Glutamatergic neuron (in vitro differentiated cells): ENCODE results near the gene PAGE1. TPM values are rescaled to one million over a fixed set of nuclear protein-coding genes. Genes with fewer than 3 reads are reported as not detected.

Source experiments
- DNase-seq: peaks from one replicate; pipeline ENCODE4 v3.0.0; 2022
- H3K27ac Mint-ChIP-seq: one replicate; pipeline ENCODE4 v1.8.0; 2020; ENCODE audit warnings: mild to moderate bottlenecking, mixed read lengths, inconsistent platforms; ENCODE audit not compliant: unreplicated experiment
- H3K27me3 Mint-ChIP-seq: one replicate; pipeline ENCODE4 v1.8.0; 2020; ENCODE audit warnings: mild to moderate bottlenecking, moderate library complexity, mixed read lengths, inconsistent platforms; ENCODE audit not compliant: unreplicated experiment
- H3K36me3 Mint-ChIP-seq: one replicate; pipeline ENCODE4 v1.8.0; 2020; ENCODE audit warnings: mild to moderate bottlenecking, mixed read lengths, inconsistent platforms; ENCODE audit not compliant: unreplicated experiment
- H3K4me1 Mint-ChIP-seq: one replicate; pipeline ENCODE4 v1.8.0; 2020; ENCODE audit warnings: mild to moderate bottlenecking, low read depth, mixed read lengths, inconsistent platforms; ENCODE audit not compliant: unreplicated experiment
- H3K4me3 Mint-ChIP-seq: one replicate; pipeline ENCODE4 v1.8.0; 2020; ENCODE audit warnings: mild to moderate bottlenecking, mixed read lengths, inconsistent platforms; ENCODE audit not compliant: unreplicated experiment
- H3K9me3 Mint-ChIP-seq: one replicate; pipeline ENCODE4 v1.8.0; 2020; ENCODE audit warnings: mild to moderate bottlenecking, moderate library complexity, mixed read lengths, inconsistent platforms; ENCODE audit not compliant: unreplicated experiment
- CTCF ChIP-seq: fragments of 200-600 bp; sonication (generic); IDR thresholded peaks from one replicate; pipeline ENCODE4 v1.5.0; 2021; ENCODE audit not compliant: partially characterized antibody, unreplicated experiment
- total RNA-seq: library from RNA; stranded (reverse); fragmentation: NEBNext Ultra II Directional; extraction: Animal tissue kit (Norgen Biotek cat#: 25700); gene quantifications from one replicate; pipeline ENCODE4 v1.2.1, GENCODE V29; 2021; ENCODE audit not compliant: unreplicated experiment

PAGE1 gene
- total RNA-seq, 1 donor from 2014 or later: not detected

GRCh38 chrX:49701933-49702332 is 6.1 kb upstream of the PAGE1 start:
- H3K9me3 Mint-ChIP-seq: no peaks in the 10 kb centered on the region
- H3K27me3 Mint-ChIP-seq: no peaks in the 10 kb centered on the region
- DNase-seq: no peak
- no peaks in the 10 kb centered on the region for H3K36me3 Mint-ChIP-seq
- no peak for TF ChIP-seq CTCF
- no peak overlapping the region for H3K27ac Mint-ChIP-seq
- H3K4me3 Mint-ChIP-seq: no peak overlapping the region
- peaks cover 7% of the 10 kb centered on the region for H3K4me1 Mint-ChIP-seq

GRCh38 chrX:49701323-49701722 is 5.5 kb upstream of the PAGE1 start:
- no peak for TF ChIP-seq CTCF
- Mint-ChIP-seq H3K27ac (no peak overlapping the region), H3K9me3 (no peaks in the 10 kb centered on the region), H3K4me1 (peaks cover 7% of the 10 kb centered on the region), H3K4me3 (no peak overlapping the region), H3K36me3 (no peaks in the 10 kb centered on the region), H3K27me3 (no peaks in the 10 kb centered on the region)
- DNase-seq: no peak

- DNase-seq: no peak
- no peak overlapping the region for H3K27ac Mint-ChIP-seq
- TF ChIP-seq CTCF: no peak
Observed at GRCh38 chrX:49675075-49675719, 20.6 kb downstream of the PAGE1 start.

GRCh38 chrX:49673394-49673793 is 22.4 kb downstream of the PAGE1 start:
- TF ChIP-seq CTCF: no peak
- Mint-ChIP-seq H3K4me3 (no peak overlapping the region), H3K27ac (no peak overlapping the region), H3K36me3 (peaks cover 4% of the 10 kb centered on the region), H3K4me1 (no peaks in the 10 kb centered on the region), H3K27me3 (no peaks in the 10 kb centered on the region), H3K9me3 (peaks cover 2% of the 10 kb centered on the region)
- no peak for DNase-seq

More at GRCh38 chrX:49675075-49675719, 20.6 kb downstream of the PAGE1 start:
- Mint-ChIP-seq H3K4me1 (no peaks in the 10 kb centered on the region), H3K36me3 (peaks cover 4% of the 10 kb centered on the region), H3K4me3 (no peak overlapping the region), H3K9me3 (peaks cover 2% of the 10 kb centered on the region), H3K27me3 (no peaks in the 10 kb centered on the region)

GRCh38 chrX:49664824-49665223 is 31.0 kb downstream of the PAGE1 start:
- no peak for DNase-seq
- Mint-ChIP-seq H3K27ac (no peak overlapping the region), H3K36me3 (no peaks in the 10 kb centered on the region), H3K4me3 (no peak overlapping the region), H3K9me3 (peaks cover 1% of the 10 kb centered on the region), H3K27me3 (no peaks in the 10 kb centered on the region), H3K4me1 (no peaks in the 10 kb centered on the region)
- no peak for TF ChIP-seq CTCF
